PC-9 (cell line): Measurements from ENCODE around the gene IQGAP1. TPM values are rescaled to one million over a fixed set of nuclear protein-coding genes. Genes with fewer than 3 reads are reported as not detected.
A peak's percentile ranks its signal among the peaks of the same experiment; 100 is the strongest.

Source experiments
- BruUV-seq: library from RNA; stranded (reverse); fragments of 400-500 nt; replicated peaks from 2 replicates; lab custom pipeline; 2021; lab: Mats Ljungman, UMichigan
- CTCF ChIA-PET: fragments of 300-600 bp; sonication (Branson Sonifier 250); formaldehyde crosslinking; loops from one replicate; lab custom pipeline; 2022; ENCODE audit warnings: antibody characterized with exemption; lab: Charles Lee
- POLR2A ChIA-PET: fragments of 300-600 bp; sonication (Branson Sonifier 250); formaldehyde crosslinking; loops from one replicate; lab custom pipeline; 2022; ENCODE audit warnings: antibody characterized with exemption; ENCODE audit not compliant: unreplicated experiment; lab: Charles Lee
- DNase-seq, 2 experiments: peaks; one replicate each; pipeline versions ENCODE4 v3.0.0 to v3.0.0-alpha.2; 2015 to 2022; ENCODE audit warnings: mixed read lengths in 1 of 2
- H2AFZ ChIP-seq: fragments of 200-600 bp; sonication (generic); 2 replicates; pipeline ENCODE4 v1.8.1; 2017; ENCODE audit warnings: antibody characterized with exemption
- H3F3A ChIP-seq: fragments of 200-600 bp; sonication (generic); 2 replicates; pipeline ENCODE4 v1.8.1; 2017; ENCODE audit warnings: antibody characterized with exemption, mild to moderate bottlenecking, low read depth; ENCODE audit not compliant: insufficient read depth
- H3K27ac ChIP-seq: fragments of 200-600 bp; sonication (generic); 2 replicates; pipeline ENCODE4 v1.6.1; 2016; ENCODE audit warnings: mixed run types
- H3K27me3 ChIP-seq: fragments of 200-600 bp; sonication (generic); 2 replicates; pipeline ENCODE4 v1.6.1; 2016; ENCODE audit warnings: low read depth, mixed run types; ENCODE audit not compliant: insufficient read depth
- H3K36me3 ChIP-seq: fragments of 200-600 bp; sonication (generic); 2 replicates; pipeline ENCODE4 v1.6.1; 2016; ENCODE audit warnings: low read depth, mixed run types
- H3K4me1 ChIP-seq: fragments of 200-600 bp; sonication (generic); replicated peaks from 2 replicates; pipeline ENCODE4 v1.6.1; 2016; ENCODE audit warnings: mixed run types; ENCODE audit not compliant: insufficient read depth
- H3K4me2 ChIP-seq: fragments of 200-600 bp; sonication (generic); 2 replicates; pipeline ENCODE4 v1.6.1; 2017; ENCODE audit warnings: mixed run types
- H3K4me3 ChIP-seq: fragments of 200-600 bp; sonication (generic); 2 replicates; pipeline ENCODE4 v1.6.1; 2016; ENCODE audit warnings: mixed run types
- H3K79me2 ChIP-seq: fragments of 200-600 bp; sonication (generic); 2 replicates; pipeline ENCODE4 v1.6.1; 2017; ENCODE audit warnings: low read depth, mixed run types
- H3K9me2 ChIP-seq: fragments of 200-600 bp; sonication (generic); 2 replicates; pipeline ENCODE4 v1.8.1; 2017; ENCODE audit warnings: mild to moderate bottlenecking; ENCODE audit not compliant: insufficient read depth
- H3K9me3 ChIP-seq: fragments of 200-600 bp; sonication (generic); 2 replicates; pipeline ENCODE4 v1.8.1; 2016; ENCODE audit warnings: low read depth; ENCODE audit not compliant: insufficient read depth
- H4K20me1 ChIP-seq: fragments of 200-600 bp; sonication (generic); 2 replicates; pipeline ENCODE4 v1.8.1; 2017; ENCODE audit not compliant: insufficient read depth
- EZH2 ChIP-seq: fragments of 200-600 bp; sonication (generic); IDR thresholded peaks from 2 replicates; pipeline ENCODE4 v1.8.0; 2017; ENCODE audit warnings: antibody characterized with exemption, low read depth
- intact Hi-C: fragments of 100-400 bp; cut with micrococcal nuclease; formaldehyde crosslinking; loops from one replicate; pipeline ENCODE4 v1.10.0; 2022; ENCODE audit not compliant: unreplicated experiment
- total RNA-seq: library from RNA; stranded (reverse); gene quantifications from 2 replicates; pipeline ENCODE4 v1.2.3, GENCODE V29; 2021
- TF ChIP-seq, protein P1 (sequence below): fragments of 200-600 bp; sonication (generic); conservative IDR thresholded peaks from 2 replicates; pipeline ENCODE4 v1.6.1; 2017; ENCODE audit warnings: mixed run types, antibody characterized with exemption, mild to moderate bottlenecking, moderate library complexity

Gene IQGAP1
- total RNA-seq, 1 experiment from 2014 or later, result 164 TPM

GRCh38 chr15:90405055-90405607 lies 17.1 kb downstream of the IQGAP1 start:
- H3K9me3 ChIP-seq, result no peaks in the 10 kb centered on the region
- H3K4me2 ChIP-seq, result no peak overlapping the region
- DNase-seq, result no peak
- ChIA-PET CTCF (interaction anchor here (0.6 kb wide), 1 partner anchor 31 kb away, joined by 8 read pairs; no protein-coding TSS in a partner anchor), POLR2A (no interaction called here)
- no peaks in the 10 kb centered on the region for H3K27me3 ChIP-seq
- H2AFZ ChIP-seq, result no peak overlapping the region
- intact Hi-C loops, result no loop called here
- no TSS peak for BruUV-seq
- peaks cover 42% of the 10 kb centered on the region for H3F3A ChIP-seq
- TF ChIP-seq, protein P1, sequence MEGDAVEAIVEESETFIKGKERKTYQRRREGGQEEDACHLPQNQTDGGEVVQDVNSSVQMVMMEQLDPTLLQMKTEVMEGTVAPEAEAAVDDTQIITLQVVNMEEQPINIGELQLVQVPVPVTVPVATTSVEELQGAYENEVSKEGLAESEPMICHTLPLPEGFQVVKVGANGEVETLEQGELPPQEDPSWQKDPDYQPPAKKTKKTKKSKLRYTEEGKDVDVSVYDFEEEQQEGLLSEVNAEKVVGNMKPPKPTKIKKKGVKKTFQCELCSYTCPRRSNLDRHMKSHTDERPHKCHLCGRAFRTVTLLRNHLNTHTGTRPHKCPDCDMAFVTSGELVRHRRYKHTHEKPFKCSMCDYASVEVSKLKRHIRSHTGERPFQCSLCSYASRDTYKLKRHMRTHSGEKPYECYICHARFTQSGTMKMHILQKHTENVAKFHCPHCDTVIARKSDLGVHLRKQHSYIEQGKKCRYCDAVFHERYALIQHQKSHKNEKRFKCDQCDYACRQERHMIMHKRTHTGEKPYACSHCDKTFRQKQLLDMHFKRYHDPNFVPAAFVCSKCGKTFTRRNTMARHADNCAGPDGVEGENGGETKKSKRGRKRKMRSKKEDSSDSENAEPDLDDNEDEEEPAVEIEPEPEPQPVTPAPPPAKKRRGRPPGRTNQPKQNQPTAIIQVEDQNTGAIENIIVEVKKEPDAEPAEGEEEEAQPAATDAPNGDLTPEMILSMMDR, result no peak
- no peak for TF ChIP-seq EZH2
- H3K27ac ChIP-seq, result no peak overlapping the region
- peaks cover 18% of the 10 kb centered on the region for H3K36me3 ChIP-seq
- peaks cover 8% of the 10 kb centered on the region; the same call in 1 of the 2 replicates for H4K20me1 ChIP-seq
- H3K4me1 ChIP-seq, result peaks cover 64% of the 10 kb centered on the region
- H3K9me2 ChIP-seq, result no peaks in the 10 kb centered on the region
- peaks cover 91% of the 10 kb centered on the region for H3K79me2 ChIP-seq
- H3K4me3 ChIP-seq, result no peak overlapping the region

GRCh38 chr15:90407336-90407735 lies 19.3 kb downstream of the IQGAP1 start:
- Histone ChIP-seq H3K27ac (peak overlapping the region; percentile 36; the same call in 1 of the 2 replicates), H3K9me3 (no peaks in the 10 kb centered on the region), H2AFZ (no peak overlapping the region), H3K4me2 (no peak overlapping the region), H4K20me1 (peaks cover 8% of the 10 kb centered on the region; the same call in 1 of the 2 replicates), H3K9me2 (no peaks in the 10 kb centered on the region), H3K36me3 (peaks cover 18% of the 10 kb centered on the region), H3K4me1 (peaks cover 60% of the 10 kb centered on the region), H3K27me3 (no peaks in the 10 kb centered on the region), H3F3A (peaks cover 39% of the 10 kb centered on the region), H3K79me2 (peaks cover 95% of the 10 kb centered on the region), H3K4me3 (no peak overlapping the region)
- ChIA-PET POLR2A (no interaction called here), CTCF (interaction anchor here (1.2 kb wide), 1 partner anchor 18 kb away, joined by 4 read pairs; no protein-coding TSS in a partner anchor)
- no peak for DNase-seq
- TF ChIP-seq, protein P1, result no peak
- TF ChIP-seq EZH2, result no peak
- intact Hi-C loops, result no loop called here
- no TSS peak for BruUV-seq

DNA sequence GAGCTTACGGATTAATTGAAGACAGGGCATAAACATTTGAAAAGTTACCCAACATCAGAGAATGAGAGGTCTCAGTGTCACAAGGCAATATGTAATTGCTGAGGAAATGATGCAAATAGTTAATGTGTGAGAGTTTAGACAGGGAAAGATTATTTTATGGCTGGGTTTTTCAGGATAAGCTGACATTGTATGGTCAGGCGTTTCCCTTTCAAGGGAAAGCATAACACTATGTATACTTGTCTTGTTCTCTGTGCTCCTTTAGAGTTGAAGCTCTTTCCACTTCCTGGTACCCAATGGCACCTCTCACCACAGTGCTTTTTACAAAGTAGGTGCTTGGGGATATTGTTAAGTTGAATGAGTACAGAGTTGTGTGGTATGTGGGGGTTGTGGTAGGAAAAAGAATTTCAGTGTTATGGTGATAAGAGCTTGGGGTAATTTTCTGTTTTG lies 19.9 kb downstream of the IQGAP1 start:
- peaks cover 18% of the 10 kb centered on the region for H3K36me3 ChIP-seq
- no peaks in the 10 kb centered on the region for H3K9me2 ChIP-seq
- peaks cover 93% of the 10 kb centered on the region for H3K79me2 ChIP-seq
- peaks cover 60% of the 10 kb centered on the region for H3K4me1 ChIP-seq
- CTCF ChIA-PET, result interaction anchor here (1.2 kb wide), 1 partner anchor 18 kb away, joined by 4 read pairs; no protein-coding TSS in a partner anchor
- BruUV-seq, result no TSS peak
- TF ChIP-seq, protein P1, result no peak
- TF ChIP-seq EZH2, result no peak
- H3K27me3 ChIP-seq, result no peaks in the 10 kb centered on the region
- H3K9me3 ChIP-seq, result no peaks in the 10 kb centered on the region
- no peak overlapping the region for H2AFZ ChIP-seq
- peak overlapping the region; percentile 36; the same call in 1 of the 2 replicates for H3K27ac ChIP-seq
- intact Hi-C loops, result no loop called here
- no peak overlapping the region for H3K4me2 ChIP-seq
- H3F3A ChIP-seq, result peaks cover 39% of the 10 kb centered on the region
- H4K20me1 ChIP-seq, result peaks cover 8% of the 10 kb centered on the region; the same call in 1 of the 2 replicates
- POLR2A ChIA-PET, result no interaction called here
- no peak for DNase-seq
- H3K4me3 ChIP-seq, result no peak overlapping the region
